Smooth muscle cell (in vitro differentiated cells): ENCODE measurements around the gene PRDM10. TPM values are rescaled to one million over a fixed set of nuclear protein-coding genes. Genes with fewer than 3 reads are reported as not detected.
"Not testable (repeated sequence)": the region's sequence is repeated elsewhere in the genome, so short reads cannot be mapped to it uniquely, and the experiment has no call there.

Experiments used
- DNase-seq: peaks from one replicate; lab custom pipeline; 2025; ENCODE audit not compliant: unreplicated experiment; lab: John Stamatoyannopoulos, UW
- H2AFZ ChIP-seq: fragments of 200-600 bp; sonication (generic); 2 replicates; pipeline ENCODE4 v1.6.0; 2016; ENCODE audit warnings: antibody characterized with exemption, low read depth, mild to moderate bottlenecking
- H3F3A ChIP-seq: fragments of 200-600 bp; sonication (generic); 2 replicates; pipeline ENCODE4 v1.6.0; 2017; ENCODE audit warnings: antibody characterized with exemption, low read depth
- H3K27ac ChIP-seq: fragments of 200-600 bp; sonication (generic); 2 replicates; pipeline ENCODE4 v1.5.1; 2016; ENCODE audit warnings: low read depth, mild to moderate bottlenecking
- H3K27me3 ChIP-seq: fragments of 200-600 bp; sonication (generic); 2 replicates; pipeline ENCODE4 v1.6.1; 2016; ENCODE audit warnings: low read depth, mild to moderate bottlenecking
- H3K36me3 ChIP-seq: fragments of 200-600 bp; sonication (generic); 2 replicates; pipeline ENCODE4 v1.5.1; 2016; ENCODE audit warnings: low read depth
- H3K4me1 ChIP-seq: fragments of 200-600 bp; sonication (generic); 2 replicates; pipeline ENCODE4 v1.5.1; 2016; ENCODE audit warnings: low read depth
- H3K4me2 ChIP-seq: fragments of 200-600 bp; sonication (generic); 2 replicates; pipeline ENCODE4 v1.6.0; 2016; ENCODE audit warnings: mild to moderate bottlenecking
- H3K4me3 ChIP-seq: fragments of 200-600 bp; sonication (generic); 2 replicates; pipeline ENCODE4 v1.5.1; 2016; ENCODE audit warnings: mild to moderate bottlenecking
- H3K79me2 ChIP-seq: fragments of 200-600 bp; sonication (generic); 2 replicates; pipeline ENCODE4 v1.6.0; 2016; ENCODE audit warnings: low read depth, mild to moderate bottlenecking
- H3K9ac ChIP-seq: fragments of 200-600 bp; sonication (generic); 2 replicates; pipeline ENCODE4 v1.6.0; 2016; ENCODE audit warnings: low read depth
- H3K9me3 ChIP-seq: fragments of 200-600 bp; sonication (generic); replicated peaks from 2 replicates; pipeline ENCODE4 v1.5.1; 2016; ENCODE audit warnings: low read depth
- H4K20me1 ChIP-seq: fragments of 200-600 bp; sonication (generic); 2 replicates; pipeline ENCODE4 v1.6.0; 2016; ENCODE audit warnings: low read depth
- CTCF ChIP-seq: fragments of 200-600 bp; sonication (generic); IDR thresholded peaks from 2 replicates; pipeline ENCODE4 v1.5.1; 2017; ENCODE audit warnings: borderline replicate concordance, mild to moderate bottlenecking, antibody characterized with exemption; ENCODE audit not compliant: insufficient read depth, poor library complexity, severe bottlenecking
- WGBS: methylation state at CpG from one replicate; pipeline ENCODE4 v1.1.7; 2016; ENCODE audit warnings: low lambda C conversion rate; 5-methylcytosine and 5-hydroxymethylcytosine counted together
- polyA plus RNA-seq: library from polyadenylated mRNA; unstranded; fragments of >200 nt; fragmentation: Nextera tagmentation; extraction: Ambion mirVana; gene quantifications from 2 replicates; pipeline ENCODE4 v1.2.1, GENCODE V29; 2016
- total RNA-seq: library from RNA; depleted of rRNA; stranded (reverse); fragments of >200 nt; gene quantifications from 2 replicates; pipeline ENCODE4 v1.2.3, GENCODE V29; 2014

Gene PRDM10
- total and polyA plus RNA-seq, 2 experiments from 2014 or later, result 3.7 to 12.2 TPM

- no peaks in the 10 kb centered on the region for H3K9me3 ChIP-seq
- H3K9ac ChIP-seq, result peak overlapping the region; percentile 24
- no peak for TF ChIP-seq CTCF
- peak overlapping the region; percentile 31 for H3K4me2 ChIP-seq
- H4K20me1 ChIP-seq, result peaks cover 47% of the 10 kb centered on the region
- peak overlapping the region; percentile 76 for H3K27ac ChIP-seq
- peaks cover 8% of the 10 kb centered on the region for H3F3A ChIP-seq
- H2AFZ ChIP-seq, result no peak overlapping the region
- no peaks in the 10 kb centered on the region for H3K27me3 ChIP-seq
- 77% methylated on average over 18 of the region's 18 CpGs for WGBS
- H3K4me1 ChIP-seq, result peaks cover 5% of the 10 kb centered on the region
- no peaks in the 10 kb centered on the region for H3K36me3 ChIP-seq
- DNase-seq, result no peak
- no peak overlapping the region for H3K4me3 ChIP-seq
- H3K79me2 ChIP-seq, result no peaks in the 10 kb centered on the region
These were observed 42.1 kb downstream of the PRDM10 start for GRCh38 chr11:129960216-129961214.

- Histone ChIP-seq H2AFZ (no peak overlapping the region), H3K4me1 (peaks cover 5% of the 10 kb centered on the region)
- 95% methylated on average over 3 of the region's 3 CpGs for WGBS
These were observed 42.9 kb downstream of the PRDM10 start for GRCh38 chr11:129959687-129960086.

GRCh38 chr11:129955282-129955681 lies 47.4 kb downstream of the PRDM10 start:
- no peaks in the 10 kb centered on the region for H3K79me2 ChIP-seq
- no peak for DNase-seq
- H3K27ac ChIP-seq, result no peak overlapping the region
- WGBS, result 95% methylated on average over 4 of the region's 4 CpGs
- no peak overlapping the region for H2AFZ ChIP-seq
- H3F3A ChIP-seq, result no peaks in the 10 kb centered on the region
- H3K4me3 ChIP-seq, result no peak overlapping the region
- no peak overlapping the region for H3K9ac ChIP-seq
- H3K27me3 ChIP-seq, result no peaks in the 10 kb centered on the region
- TF ChIP-seq CTCF, result no peak
- no peaks in the 10 kb centered on the region for H3K9me3 ChIP-seq
- peaks cover 15% of the 10 kb centered on the region for H4K20me1 ChIP-seq
- peaks cover 5% of the 10 kb centered on the region for H3K4me1 ChIP-seq
- no peak overlapping the region for H3K4me2 ChIP-seq
- H3K36me3 ChIP-seq, result no peaks in the 10 kb centered on the region

More at GRCh38 chr11:129959687-129960086, 42.9 kb downstream of the PRDM10 start:
- Histone ChIP-seq H3K4me3 (no peak overlapping the region), H3K27me3 (no peaks in the 10 kb centered on the region), H3K27ac (peak overlapping the region; percentile 76), H3K36me3 (no peaks in the 10 kb centered on the region), H3K9me3 (no peaks in the 10 kb centered on the region), H3K79me2 (no peaks in the 10 kb centered on the region), H3K4me2 (no peak overlapping the region), H3F3A (peaks cover 8% of the 10 kb centered on the region), H4K20me1 (peaks cover 39% of the 10 kb centered on the region), H3K9ac (no peak overlapping the region)
- no peak for TF ChIP-seq CTCF
- no peak for DNase-seq

- not testable (repeated sequence) for H3F3A ChIP-seq, H3K9ac ChIP-seq, H2AFZ ChIP-seq, DNase-seq, H3K4me1 ChIP-seq, H3K79me2 ChIP-seq, H3K36me3 ChIP-seq, H3K9me3 ChIP-seq, H3K4me3 ChIP-seq, H3K27me3 ChIP-seq, H3K4me2 ChIP-seq, H3K27ac ChIP-seq
- WGBS, result 100% methylated on average over 1 of the region's 1 CpG
- H4K20me1 ChIP-seq, result peaks cover 16% of the 10 kb centered on the region
These were observed 47.9 kb downstream of the PRDM10 start for GRCh38 chr11:129954703-129955102.
